Brain microvascular endothelial cell (primary cell): ENCODE data around the gene HIVEP2.

Experiments used
- DNase-seq: peaks from one replicate; pipeline ENCODE4 v3.0.0-alpha.2; 2020
- H3K27ac ChIP-seq: fragments of 250-450 bp; sonication (Bioruptor Pico); 2 replicates; pipeline ENCODE4 v1.5.1; 2020; ENCODE audit warnings: mild to moderate bottlenecking, moderate library complexity
- H3K27me3 ChIP-seq: fragments of 250-450 bp; sonication (Bioruptor Pico); replicated peaks from 2 replicates; pipeline ENCODE4 v1.5.1; 2020; ENCODE audit warnings: mild to moderate bottlenecking
- H3K36me3 ChIP-seq: fragments of 250-450 bp; sonication (Bioruptor Pico); replicated peaks from 2 replicates; pipeline ENCODE4 v1.5.1; 2020; ENCODE audit warnings: mild to moderate bottlenecking
- H3K4me3 ChIP-seq: 2 replicates; pipeline ENCODE4 v1.5.1; 2011; ENCODE audit warnings: low read depth, mild to moderate bottlenecking, control low read depth, low read length, moderate library complexity
- CTCF ChIP-seq: IDR thresholded peaks from 2 replicates; pipeline ENCODE4 v1.5.1; 2011; ENCODE audit warnings: low read depth, mild to moderate bottlenecking, moderate library complexity, low read length, control low read depth, inconsistent platforms; ENCODE audit errors: missing control alignments
- in situ Hi-C: cut with HindIII; loops from 2 replicates; pipeline ENCODE4 v1.10.0; 2017; ENCODE audit warnings: low sequenced_read_pairs, low pct_ligation_motif_present

The HIVEP2 gene

GRCh38 chr6:142810952-142811514 lies 133.9 kb downstream of the HIVEP2 start:
- H3K4me3 ChIP-seq, result no peak overlapping the region
- no peaks in the 10 kb centered on the region for H3K27me3 ChIP-seq
- no peak for DNase-seq
- no peak overlapping the region for H3K27ac ChIP-seq
- H3K36me3 ChIP-seq, result no peaks in the 10 kb centered on the region
- in situ Hi-C loops, result no loop called here
- TF ChIP-seq CTCF, result no peak

GRCh38 chr6:142809947-142810346 lies 135.0 kb downstream of the HIVEP2 start:
- no peak overlapping the region for H3K27ac ChIP-seq
- DNase-seq, result no peak
- in situ Hi-C loops, result no loop called here
- no peaks in the 10 kb centered on the region for H3K27me3 ChIP-seq
- H3K36me3 ChIP-seq, result no peaks in the 10 kb centered on the region
- no peak for TF ChIP-seq CTCF
- H3K4me3 ChIP-seq, result no peak overlapping the region

- TF ChIP-seq CTCF, result no peak
- in situ Hi-C loops, result no loop called here
- Histone ChIP-seq H3K4me3 (no peak overlapping the region), H3K27me3 (no peaks in the 10 kb centered on the region), H3K27ac (no peak overlapping the region), H3K36me3 (no peaks in the 10 kb centered on the region)
- DNase-seq, result no peak
Observed at GRCh38 chr6:142808405-142809061, 136.4 kb downstream of the HIVEP2 start.

- DNase-seq, result no peak
- in situ Hi-C loops, result no loop called here
- TF ChIP-seq CTCF, result no peak
- Histone ChIP-seq H3K27ac (no peak overlapping the region), H3K4me3 (no peak overlapping the region), H3K27me3 (no peaks in the 10 kb centered on the region), H3K36me3 (no peaks in the 10 kb centered on the region)
Observed at GRCh38 chr6:142805042-142805441, 139.9 kb downstream of the HIVEP2 start.

GRCh38 chr6:142804490-142804889 lies 140.5 kb downstream of the HIVEP2 start:
- Histone ChIP-seq H3K27ac (no peak overlapping the region), H3K27me3 (no peaks in the 10 kb centered on the region), H3K36me3 (no peaks in the 10 kb centered on the region), H3K4me3 (no peak overlapping the region)
- no peak for TF ChIP-seq CTCF
- DNase-seq, result no peak
- in situ Hi-C loops, result no loop called here

- Histone ChIP-seq H3K27ac (no peak overlapping the region), H3K27me3 (no peaks in the 10 kb centered on the region), H3K4me3 (no peak overlapping the region), H3K36me3 (no peaks in the 10 kb centered on the region)
- DNase-seq, result no peak
- in situ Hi-C loops, result no loop called here
- TF ChIP-seq CTCF, result no peak
Observed at GRCh38 chr6:142803495-142804058, 141.4 kb downstream of the HIVEP2 start.
